Cardiac fibroblast (primary cell): Measurements from ENCODE around the gene WDR7.

ENCODE experiments used
- DNase-seq, 2 donors: peaks; one replicate each; pipeline versions ENCODE4 v3.0.0 to v3.0.0-alpha.2; 2010; ENCODE audit warnings: low read depth in 2 of 2
- H3K4me3 ChIP-seq, 2 donors: replicated peaks in 1 of 2; 1 replicate in 1 of 2; 2 replicates in 1 of 2; pipeline ENCODE4 v1.5.1; 2011; ENCODE audit warnings: low read depth in 2 of 2, low read length in 2 of 2, mild to moderate bottlenecking in 2 of 2, moderate library complexity in 1 of 2
- CTCF ChIP-seq: IDR thresholded peaks from one replicate; pipeline ENCODE4 v1.5.1; 2011; ENCODE audit warnings: low read depth, mild to moderate bottlenecking, low read length, inconsistent platforms

WDR7 gene

GRCh38 chr18:56907771-56908170 lies 256.6 kb downstream of the WDR7 start:
- no peak for TF ChIP-seq CTCF
- no peak for DNase-seq
- no peak overlapping the region for H3K4me3 ChIP-seq

- no peak for DNase-seq
- H3K4me3 ChIP-seq = no peak overlapping the region
- no peak for TF ChIP-seq CTCF
Observed at GRCh38 chr18:56910237-56910636, 259.1 kb downstream of the WDR7 start.

GRCh38 chr18:56910967-56911366 lies 259.8 kb downstream of the WDR7 start:
- no peak for DNase-seq
- TF ChIP-seq CTCF = no peak
- no peak overlapping the region for H3K4me3 ChIP-seq

- TF ChIP-seq CTCF = no peak
- no peak for DNase-seq
- H3K4me3 ChIP-seq = no peak overlapping the region
Observed at GRCh38 chr18:56913941-56914340, 262.8 kb downstream of the WDR7 start.

- no peak overlapping the region for H3K4me3 ChIP-seq
- no peak for TF ChIP-seq CTCF
- DNase-seq = peak in 1 of 2 donors; percentile 31
Observed at GRCh38 chr18:56919190-56919589, 268.0 kb downstream of the WDR7 start.

GRCh38 chr18:56921896-56922480 lies 270.8 kb downstream of the WDR7 start:
- no peak overlapping the region for H3K4me3 ChIP-seq
- DNase-seq = peak in 1 of 2 donors; percentile 14
- TF ChIP-seq CTCF = no peak

GRCh38 chr18:56926734-56927133 lies 275.6 kb downstream of the WDR7 start:
- no peak for DNase-seq
- H3K4me3 ChIP-seq = no peak overlapping the region
- no peak for TF ChIP-seq CTCF
